GM19193 (cell line): Measurements from ENCODE around the gene TDRD12.

Experiments used
- POLR2A ChIP-seq: IDR thresholded peaks from 4 replicates; pipeline ENCODE4 v1.6.1; 2011; ENCODE audit not compliant: insufficient read depth, insufficient read length; ENCODE audit errors: extremely low read depth

Gene TDRD12

GRCh38 chr19:32719611-32720059 lies at the start of gene TDRD12:
TSS of gene TDRD12 (plus strand) at chr19:32719767. CDS start at chr19:32720073, 306 bp downstream.
- no peak for TF ChIP-seq POLR2A

GRCh38 chr19:32671883-32672593 lies 47.5 kb upstream of the TDRD12 start:
- TF ChIP-seq POLR2A: no peak

GRCh38 chr19:32672841-32673240 lies 46.7 kb upstream of the TDRD12 start:
- no peak for TF ChIP-seq POLR2A

GRCh38 chr19:32673573-32673972 lies 46.0 kb upstream of the TDRD12 start:
- TF ChIP-seq POLR2A: no peak

GRCh38 chr19:32674153-32674930 lies 45.2 kb upstream of the TDRD12 start:
- no peak for TF ChIP-seq POLR2A

- TF ChIP-seq POLR2A: peak; percentile 67
These were observed 44.4 kb upstream of the TDRD12 start, which contains the start of gene ANKRD27 for GRCh38 chr19:32674931-32675719. TSS of gene ANKRD27 (minus strand) at chr19:32675180. CDS start at chr19:32659015, 16,165 bp downstream.

GRCh38 chr19:32675720-32676185 lies 43.8 kb upstream of the TDRD12 start, which contains the start of gene RGS9BP:
TSS of gene RGS9BP (plus strand) at chr19:32675848. CDS start at chr19:32676264, 416 bp downstream.
- no peak for TF ChIP-seq POLR2A

GRCh38 chr19:32676186-32676894 lies 43.2 kb upstream of the TDRD12 start:
- TF ChIP-seq POLR2A: no peak

GRCh38 chr19:32676895-32677359 lies 42.6 kb upstream of the TDRD12 start:
- no peak for TF ChIP-seq POLR2A

GRCh38 chr19:32677657-32678056 lies 41.9 kb upstream of the TDRD12 start:
- TF ChIP-seq POLR2A: no peak

- TF ChIP-seq POLR2A: no peak
These were observed 38.6 kb upstream of the TDRD12 start for GRCh38 chr19:32680986-32681385.

- no peak for TF ChIP-seq POLR2A
These were observed 37.2 kb upstream of the TDRD12 start for GRCh38 chr19:32682317-32682716.

GRCh38 chr19:32686847-32687475 lies 32.6 kb upstream of the TDRD12 start:
- TF ChIP-seq POLR2A: no peak

- no peak for TF ChIP-seq POLR2A
These were observed 31.9 kb upstream of the TDRD12 start for GRCh38 chr19:32687681-32688080.
